ENCODE measurements around the gene MET. TPM values are rescaled to one million over a fixed set of nuclear protein-coding genes. Genes with fewer than 3 reads are reported as not detected.

Gene MET
- total RNA-seq, 1 experiment from 2014 or later: 242 TPM

DNA sequence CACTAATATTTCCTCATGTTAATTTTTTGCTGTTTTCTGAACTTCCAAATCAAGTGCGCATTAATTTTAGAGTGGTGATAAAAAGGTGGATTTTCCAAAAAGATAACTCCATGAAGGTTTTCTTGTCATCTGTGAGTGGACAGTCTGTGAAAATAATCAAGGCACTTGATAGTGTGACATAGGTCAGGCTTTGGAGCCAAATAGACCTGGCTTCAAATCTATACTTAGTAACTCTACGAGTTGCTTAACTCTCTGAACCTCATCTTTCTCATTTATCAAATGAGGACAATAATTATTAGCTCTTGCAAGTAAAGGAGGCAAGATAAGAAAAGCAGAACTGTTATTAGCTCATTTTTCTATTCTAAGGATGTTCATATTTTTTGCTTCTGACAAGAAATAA, 24.7 kb upstream of the MET start:
- TF ChIP-seq, protein P1, sequence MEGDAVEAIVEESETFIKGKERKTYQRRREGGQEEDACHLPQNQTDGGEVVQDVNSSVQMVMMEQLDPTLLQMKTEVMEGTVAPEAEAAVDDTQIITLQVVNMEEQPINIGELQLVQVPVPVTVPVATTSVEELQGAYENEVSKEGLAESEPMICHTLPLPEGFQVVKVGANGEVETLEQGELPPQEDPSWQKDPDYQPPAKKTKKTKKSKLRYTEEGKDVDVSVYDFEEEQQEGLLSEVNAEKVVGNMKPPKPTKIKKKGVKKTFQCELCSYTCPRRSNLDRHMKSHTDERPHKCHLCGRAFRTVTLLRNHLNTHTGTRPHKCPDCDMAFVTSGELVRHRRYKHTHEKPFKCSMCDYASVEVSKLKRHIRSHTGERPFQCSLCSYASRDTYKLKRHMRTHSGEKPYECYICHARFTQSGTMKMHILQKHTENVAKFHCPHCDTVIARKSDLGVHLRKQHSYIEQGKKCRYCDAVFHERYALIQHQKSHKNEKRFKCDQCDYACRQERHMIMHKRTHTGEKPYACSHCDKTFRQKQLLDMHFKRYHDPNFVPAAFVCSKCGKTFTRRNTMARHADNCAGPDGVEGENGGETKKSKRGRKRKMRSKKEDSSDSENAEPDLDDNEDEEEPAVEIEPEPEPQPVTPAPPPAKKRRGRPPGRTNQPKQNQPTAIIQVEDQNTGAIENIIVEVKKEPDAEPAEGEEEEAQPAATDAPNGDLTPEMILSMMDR (IDR thresholded peaks at IDR 0.05; ENCODE audit: unreplicated experiment): no peak

DNA sequence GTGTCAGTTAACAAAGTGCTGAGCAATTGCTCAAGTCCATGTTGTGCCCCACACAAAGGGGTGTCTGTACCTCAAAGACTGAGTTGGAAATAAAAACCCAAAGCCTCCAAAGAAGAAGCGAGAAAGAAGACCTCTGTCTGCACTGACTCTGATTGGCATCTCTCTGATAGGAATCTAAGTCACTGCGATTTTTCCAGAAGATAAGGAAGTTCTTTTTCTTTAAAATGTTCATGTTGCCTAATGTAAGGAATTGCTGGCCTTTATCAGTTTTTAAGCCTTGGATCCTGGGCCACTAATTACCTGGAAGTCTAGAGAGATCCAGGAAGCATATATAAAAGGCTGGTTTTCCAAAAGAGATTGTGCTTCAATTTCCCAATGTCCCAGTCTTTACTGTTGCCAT, 24.1 kb upstream of the MET start:
- Mint-ChIP-seq H3K4me1 (ENCODE audit: low read depth, unreplicated experiment) (peaks cover 10% of the 10 kb centered on the region), H3K36me3 (ENCODE audit: insufficient read depth, unreplicated experiment) (no peaks in the 10 kb centered on the region), H3K4me3 (ENCODE audit: low read depth, unreplicated experiment) (no peak overlapping the region), H3K27me3 (ENCODE audit: unreplicated experiment) (no peaks in the 10 kb centered on the region), H3K9me3 (ENCODE audit: low read depth, unreplicated experiment) (no peaks in the 10 kb centered on the region), H3K27ac (ENCODE audit: unreplicated experiment) (no peak overlapping the region)
- TF ChIP-seq, protein P1 (IDR thresholded peaks at IDR 0.05; ENCODE audit: unreplicated experiment): no peak
- intact Hi-C loops (cut with micrococcal nuclease; ENCODE audit: unreplicated experiment): no loop called here
- CTCF ChIA-PET: no interaction called here
- BruUV-seq (replicated peaks): no TSS peak
- no peak for DNase-seq

More for the DNA sequence above, 24.7 kb upstream of the MET start:
- H3K36me3 Mint-ChIP-seq (ENCODE audit: insufficient read depth, unreplicated experiment): no peaks in the 10 kb centered on the region
- peaks cover 4% of the 10 kb centered on the region for H3K4me1 Mint-ChIP-seq (ENCODE audit: low read depth, unreplicated experiment)
- intact Hi-C loops (cut with micrococcal nuclease; ENCODE audit: unreplicated experiment): no loop called here
- H3K27ac Mint-ChIP-seq (ENCODE audit: unreplicated experiment): no peak overlapping the region
- no peak overlapping the region for H3K4me3 Mint-ChIP-seq (ENCODE audit: low read depth, unreplicated experiment)
- no peak for DNase-seq
- H3K9me3 Mint-ChIP-seq (ENCODE audit: low read depth, unreplicated experiment): no peaks in the 10 kb centered on the region
- BruUV-seq (replicated peaks): no TSS peak
- CTCF ChIA-PET: no interaction called here
- no peaks in the 10 kb centered on the region for H3K27me3 Mint-ChIP-seq (ENCODE audit: unreplicated experiment)

DNA sequence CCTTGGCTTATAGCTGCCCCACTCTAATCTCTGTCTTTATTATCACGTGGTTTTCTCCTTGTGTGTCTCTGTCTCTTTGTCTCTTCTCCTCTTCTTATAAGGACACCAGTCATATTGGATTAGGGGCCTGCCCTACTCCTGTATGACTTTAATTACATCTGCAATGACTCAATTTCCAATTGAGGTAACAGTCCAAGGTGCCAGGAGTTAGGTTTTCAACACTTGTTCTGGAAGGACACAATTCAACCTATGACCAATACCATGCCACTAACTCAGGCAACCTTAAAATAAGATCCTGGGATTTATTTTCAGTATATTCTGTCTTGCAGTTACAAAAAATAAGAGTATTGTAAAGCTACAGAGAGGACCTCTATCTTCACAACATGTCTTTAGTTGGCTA, 21.6 kb upstream of the MET start:
- Mint-ChIP-seq H3K4me3 (ENCODE audit: low read depth, unreplicated experiment) (no peak overlapping the region), H3K4me1 (ENCODE audit: low read depth, unreplicated experiment) (peaks cover 19% of the 10 kb centered on the region), H3K9me3 (ENCODE audit: low read depth, unreplicated experiment) (no peaks in the 10 kb centered on the region), H3K27me3 (ENCODE audit: unreplicated experiment) (no peaks in the 10 kb centered on the region), H3K27ac (ENCODE audit: unreplicated experiment) (no peak overlapping the region), H3K36me3 (ENCODE audit: insufficient read depth, unreplicated experiment) (no peaks in the 10 kb centered on the region)
- DNase-seq: no peak
- CTCF ChIA-PET: no interaction called here
- TF ChIP-seq, protein P1 (IDR thresholded peaks at IDR 0.05; ENCODE audit: unreplicated experiment): no peak
- intact Hi-C loops (cut with micrococcal nuclease; ENCODE audit: unreplicated experiment): no loop called here
- no TSS peak for BruUV-seq (replicated peaks)

DNA sequence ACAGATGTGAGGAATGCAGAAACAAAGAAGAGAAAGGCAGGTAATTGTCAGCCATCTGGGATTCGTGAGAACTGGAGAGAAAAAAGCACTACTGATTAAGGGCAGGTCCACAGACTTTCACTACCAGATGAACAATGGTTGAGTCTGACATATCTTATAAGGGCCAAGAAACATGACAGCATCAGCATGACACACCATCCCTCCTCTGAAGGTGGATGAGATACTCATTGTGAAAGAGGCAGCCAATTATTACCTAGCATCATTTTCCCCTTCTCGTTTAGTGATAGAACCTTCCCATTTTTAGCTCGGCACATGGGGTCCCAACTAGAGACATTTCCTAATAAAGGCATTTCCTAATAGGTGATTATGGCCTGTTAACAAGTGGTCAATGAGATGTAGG, 19.2 kb upstream of the MET start:
- Mint-ChIP-seq H3K27ac (ENCODE audit: unreplicated experiment) (no peak overlapping the region), H3K27me3 (ENCODE audit: unreplicated experiment) (no peaks in the 10 kb centered on the region), H3K9me3 (ENCODE audit: low read depth, unreplicated experiment) (no peaks in the 10 kb centered on the region), H3K36me3 (ENCODE audit: insufficient read depth, unreplicated experiment) (no peaks in the 10 kb centered on the region), H3K4me1 (ENCODE audit: low read depth, unreplicated experiment) (peaks cover 19% of the 10 kb centered on the region), H3K4me3 (ENCODE audit: low read depth, unreplicated experiment) (no peak overlapping the region)
- CTCF ChIA-PET: interaction anchor here (1.1 to 1.9 kb wide), 3 partner anchors 18 to 24 kb away, joined by 3 to 5 read pairs (median 4); no protein-coding TSS in a partner anchor
- intact Hi-C loops (cut with micrococcal nuclease; ENCODE audit: unreplicated experiment): loop anchor here (2.0 kb wide), 1 partner anchor 18 kb away; no protein-coding TSS in a partner anchor
- TF ChIP-seq, protein P1 (IDR thresholded peaks at IDR 0.05; ENCODE audit: unreplicated experiment): no peak
- no peak for DNase-seq
- no TSS peak for BruUV-seq (replicated peaks)

Data from Calu3 (cell line).